ENCODE measurements around the gene SLC26A8. TPM values are rescaled to one million over a fixed set of nuclear protein-coding genes. Genes with fewer than 3 reads are reported as not detected.

Gene SLC26A8
- polyA plus RNA-seq, 6 donors from 2014 or later, result not detected

DNA sequence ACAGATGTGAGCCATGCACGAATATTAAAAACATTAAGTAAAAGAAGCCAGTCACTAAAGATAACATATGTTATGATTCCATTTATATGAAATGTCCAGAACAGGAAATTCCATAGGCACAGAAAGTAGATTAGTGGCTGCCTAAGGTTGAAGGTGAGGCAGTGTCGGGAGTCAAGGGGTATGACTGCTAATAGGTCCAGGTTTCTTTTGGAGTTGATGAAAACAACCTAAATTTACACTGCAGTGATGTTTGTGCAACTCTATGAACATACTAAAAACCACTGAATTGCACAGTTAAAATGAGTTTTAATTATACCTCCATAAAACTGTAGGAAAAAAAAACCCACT, 118.0 kb downstream of the SLC26A8 start:
- Mint-ChIP-seq H3K27ac (peak overlapping the region in 1 of 6 donors; percentile 5), H3K4me1 (peaks cover 0 to 8% (median 5%) of the 10 kb centered on the region in 3 donors), H3K4me3 (no peak overlapping the region), H3K9me3 (peaks cover 9 to 35% (median 23%) of the 10 kb centered on the region in 7 donors), H3K36me3 (peaks cover 27 to 32% of the 10 kb centered on the region in 2 donors), H3K27me3 (no peaks in the 10 kb centered on the region)
- ATAC-seq (ENCODE audit: low read depth in 2 of 2) (no peak), DNase-seq (no peak)

GRCh38 chr6:35905841-35906498, 118.5 kb downstream of the SLC26A8 start:
- H3K4me3 Mint-ChIP-seq, result no peak overlapping the region
- H3K4me1 Mint-ChIP-seq, result peaks cover 4 to 8% (median 6%) of the 10 kb centered on the region in 3 donors
- H3K36me3 Mint-ChIP-seq, result peaks cover 24 to 28% of the 10 kb centered on the region in 2 donors
- no peaks in the 10 kb centered on the region for H3K27me3 Mint-ChIP-seq
- ATAC-seq (ENCODE audit: low read depth in 2 of 2) (no peak), DNase-seq (no peak)
- H3K27ac Mint-ChIP-seq, result peak overlapping the region in 1 of 6 donors; percentile 5
- H3K9me3 Mint-ChIP-seq, result peaks cover 7 to 32% (median 19%) of the 10 kb centered on the region in 7 donors

DNA sequence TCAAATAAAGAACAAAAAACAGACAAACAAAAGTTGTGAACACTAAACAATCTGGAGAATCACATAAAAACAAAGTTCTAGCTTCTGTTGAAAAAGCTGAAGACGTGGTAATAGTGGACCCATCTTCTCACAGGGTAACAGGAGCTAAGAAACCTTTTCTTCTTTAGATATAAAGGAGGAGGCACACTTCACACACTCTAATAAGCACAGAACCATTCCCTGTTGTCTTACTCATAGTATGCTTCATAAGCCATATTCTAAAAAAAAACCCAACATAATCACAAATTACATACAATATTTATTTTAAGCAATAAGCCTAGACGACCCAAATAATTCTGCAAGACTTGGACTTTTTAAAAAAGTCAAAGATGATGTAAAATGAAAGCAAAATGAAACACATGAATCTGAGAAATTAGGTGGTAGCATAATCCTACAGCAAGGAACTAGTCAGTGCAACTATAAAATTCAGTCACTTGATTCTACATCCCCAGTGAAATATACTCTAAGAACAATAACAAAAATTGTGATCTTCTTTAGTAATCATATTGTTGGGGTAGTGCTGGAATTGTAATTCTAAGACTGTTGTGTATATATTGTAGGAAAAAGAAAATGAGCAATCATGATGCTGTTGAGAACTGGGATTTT, 119.2 kb downstream of the SLC26A8 start:
- Mint-ChIP-seq H3K4me3 (no peak overlapping the region), H3K36me3 (peaks cover 21 to 25% of the 10 kb centered on the region in 2 donors), H3K9me3 (peaks cover 5 to 25% (median 18%) of the 10 kb centered on the region in 7 donors), H3K27me3 (no peaks in the 10 kb centered on the region), H3K27ac (no peak overlapping the region), H3K4me1 (peaks cover 5 to 12% (median 11%) of the 10 kb centered on the region in 3 donors)
- no peak for ATAC-seq (ENCODE audit: low read depth in 2 of 2)
- DNase-seq, result no peak

- no peak overlapping the region for H3K27ac Mint-ChIP-seq
- peaks cover 5 to 14% (median 9%) of the 10 kb centered on the region in 3 donors for H3K4me1 Mint-ChIP-seq
- no peak overlapping the region for H3K4me3 Mint-ChIP-seq
- H3K9me3 Mint-ChIP-seq, result peaks cover 4 to 12% (median 8%) of the 10 kb centered on the region in 7 donors
- H3K36me3 Mint-ChIP-seq, result peaks cover 9 to 20% of the 10 kb centered on the region in 2 donors
- no peaks in the 10 kb centered on the region for H3K27me3 Mint-ChIP-seq
- no peak for ATAC-seq (ENCODE audit: low read depth in 2 of 2)
- no peak for DNase-seq
Measured at GRCh38 chr6:35903679-35904078, 120.8 kb downstream of the SLC26A8 start.

GRCh38 chr6:35900448-35900847, 124.0 kb downstream of the SLC26A8 start:
- Mint-ChIP-seq H3K4me3 (no peak overlapping the region), H3K4me1 (peaks cover 12 to 23% (median 15%) of the 10 kb centered on the region in 3 donors), H3K27ac (no peak overlapping the region), H3K27me3 (no peaks in the 10 kb centered on the region), H3K9me3 (peaks cover 0 to 3% (median 0%) of the 10 kb centered on the region in 7 donors), H3K36me3 (peaks cover 9 to 14% of the 10 kb centered on the region in 2 donors)
- DNase-seq (no peak), ATAC-seq (ENCODE audit: low read depth in 2 of 2) (no peak)

DNA sequence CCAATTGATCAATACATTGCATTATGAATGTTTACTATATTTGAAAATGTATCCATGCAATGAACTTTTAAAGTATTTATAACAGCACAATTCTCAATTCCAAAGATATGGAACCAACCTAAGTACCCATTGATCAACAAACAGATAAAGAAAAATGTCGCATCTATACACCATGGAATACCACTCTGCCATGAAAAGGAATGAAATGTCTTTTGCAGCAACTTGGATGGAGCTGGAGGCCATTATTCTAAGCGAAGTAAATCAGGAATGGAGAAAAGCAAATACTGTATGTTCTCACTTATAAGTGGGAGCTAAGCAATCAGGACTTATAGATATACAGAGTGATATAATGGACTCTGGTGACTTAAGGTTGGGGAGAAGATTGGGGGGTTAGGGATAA, 126.4 kb downstream of the SLC26A8 start:
- no peaks in the 10 kb centered on the region for H3K27me3 Mint-ChIP-seq
- peaks cover 21 to 42% (median 27%) of the 10 kb centered on the region in 3 donors for H3K4me1 Mint-ChIP-seq
- DNase-seq, result no peak
- no peak for ATAC-seq (ENCODE audit: low read depth in 2 of 2)
- H3K36me3 Mint-ChIP-seq, result peaks cover 9 to 14% of the 10 kb centered on the region in 2 donors
- peaks cover 0 to 3% (median 0%) of the 10 kb centered on the region in 7 donors for H3K9me3 Mint-ChIP-seq
- no peak overlapping the region for H3K4me3 Mint-ChIP-seq
- no peak overlapping the region for H3K27ac Mint-ChIP-seq

- H3K9me3 Mint-ChIP-seq, result peaks cover 0 to 3% (median 0%) of the 10 kb centered on the region in 7 donors
- H3K27ac Mint-ChIP-seq, result no peak overlapping the region
- ATAC-seq (ENCODE audit: low read depth in 2 of 2) (no peak), DNase-seq (no peak)
- H3K27me3 Mint-ChIP-seq, result no peaks in the 10 kb centered on the region
- peaks cover 9 to 14% of the 10 kb centered on the region in 2 donors for H3K36me3 Mint-ChIP-seq
- H3K4me1 Mint-ChIP-seq, result peaks cover 21 to 44% (median 28%) of the 10 kb centered on the region in 3 donors
- no peak overlapping the region for H3K4me3 Mint-ChIP-seq
Measured at GRCh38 chr6:35897486-35897885, 127.0 kb downstream of the SLC26A8 start.

DNA sequence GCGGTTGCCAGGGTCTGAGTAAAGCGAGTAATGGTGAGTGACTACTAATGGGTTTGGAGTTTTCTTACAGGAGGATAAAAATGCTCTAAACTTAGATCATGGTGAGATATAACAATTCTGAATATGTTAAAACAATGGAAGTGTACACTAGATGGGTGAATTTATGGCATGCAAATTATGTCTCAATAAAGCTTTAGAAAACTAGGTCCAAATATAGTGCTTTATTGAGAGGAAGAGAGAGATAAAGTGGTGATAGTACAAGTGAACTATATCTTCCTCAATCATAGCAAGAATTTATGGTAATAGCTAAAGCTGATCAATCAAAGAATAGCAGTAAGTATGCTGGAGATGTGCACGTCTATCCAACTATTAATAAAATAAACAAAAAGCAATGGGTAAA, 127.4 kb downstream of the SLC26A8 start:
- H3K36me3 Mint-ChIP-seq, result peaks cover 9 to 14% of the 10 kb centered on the region in 2 donors
- no peak for ATAC-seq (ENCODE audit: low read depth in 2 of 2)
- no peak overlapping the region for H3K4me3 Mint-ChIP-seq
- peak overlapping the region in 1 of 6 donors; percentile 63 for H3K27ac Mint-ChIP-seq
- H3K9me3 Mint-ChIP-seq, result peaks cover 0 to 3% (median 0%) of the 10 kb centered on the region in 7 donors
- no peaks in the 10 kb centered on the region for H3K27me3 Mint-ChIP-seq
- DNase-seq, result no peak
- peaks cover 21 to 44% (median 28%) of the 10 kb centered on the region in 3 donors for H3K4me1 Mint-ChIP-seq

GRCh38 chr6:35896228-35896627, 128.2 kb downstream of the SLC26A8 start:
- Mint-ChIP-seq H3K36me3 (peaks cover 9 to 14% of the 10 kb centered on the region in 2 donors), H3K9me3 (peaks cover 0 to 3% (median 0%) of the 10 kb centered on the region in 7 donors), H3K27me3 (no peaks in the 10 kb centered on the region), H3K27ac (peak overlapping the region in 1 of 6 donors; percentile 77), H3K4me1 (peaks cover 21 to 43% (median 28%) of the 10 kb centered on the region in 3 donors), H3K4me3 (no peak overlapping the region)
- no peak for ATAC-seq (ENCODE audit: low read depth in 2 of 2)
- DNase-seq, result no peak

DNA sequence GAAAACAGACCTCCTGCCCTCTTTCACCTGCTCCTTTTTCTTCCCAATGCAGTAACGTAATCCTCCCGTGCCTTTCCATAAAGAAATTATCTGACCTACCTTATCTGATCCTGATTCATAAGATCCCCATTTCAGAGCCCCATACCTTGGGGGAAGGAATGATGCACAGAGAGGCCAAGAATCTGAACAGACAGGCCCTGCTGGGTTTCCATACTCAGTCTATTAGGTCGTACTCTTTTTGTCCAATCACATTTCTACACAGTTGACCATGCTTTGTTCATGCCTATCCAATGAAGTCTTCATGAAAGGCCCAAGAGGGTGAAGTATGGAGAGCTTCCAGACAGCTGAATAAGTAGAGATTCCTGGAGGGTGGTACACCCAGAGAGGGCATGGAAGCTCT, 128.9 kb downstream of the SLC26A8 start:
- Mint-ChIP-seq H3K9me3 (peaks cover 0 to 3% (median 0%) of the 10 kb centered on the region in 7 donors), H3K27ac (peak overlapping the region in 2 of 6 donors; percentile 5 to 91), H3K4me3 (no peak overlapping the region), H3K4me1 (peaks cover 21 to 36% (median 22%) of the 10 kb centered on the region in 3 donors), H3K36me3 (peaks cover 9 to 14% of the 10 kb centered on the region in 2 donors), H3K27me3 (no peaks in the 10 kb centered on the region)
- no peak for DNase-seq
- ATAC-seq (ENCODE audit: low read depth in 2 of 2), result no peak

DNA sequence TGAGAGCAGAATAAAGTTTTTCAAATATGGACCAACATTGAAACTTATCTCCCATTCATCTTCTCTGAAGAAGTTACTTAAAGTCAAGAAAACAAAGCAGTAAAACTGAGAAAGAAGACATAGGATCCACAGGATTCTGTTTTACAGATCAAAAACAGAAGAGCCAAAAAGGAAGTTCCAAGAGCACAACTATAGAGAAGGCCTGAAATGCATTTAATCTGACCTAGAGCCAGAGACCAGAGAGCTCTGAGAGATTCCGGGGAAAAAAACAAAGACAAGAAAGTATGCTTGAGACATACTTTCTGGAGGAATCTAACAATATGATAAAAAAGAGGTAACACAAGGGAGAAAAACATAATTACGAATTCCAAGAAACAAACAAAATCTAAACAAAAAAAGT, 129.7 kb downstream of the SLC26A8 start:
- Mint-ChIP-seq H3K27me3 (no peaks in the 10 kb centered on the region), H3K27ac (peak overlapping the region in 2 of 6 donors; percentile 13 to 61)

More for the DNA sequence above, 129.7 kb downstream of the SLC26A8 start:
- peaks cover 9 to 14% of the 10 kb centered on the region in 2 donors for H3K36me3 Mint-ChIP-seq
- H3K4me3 Mint-ChIP-seq, result no peak overlapping the region
- H3K4me1 Mint-ChIP-seq, result peaks cover 21 to 33% (median 22%) of the 10 kb centered on the region in 3 donors
- no peak for ATAC-seq (ENCODE audit: low read depth in 2 of 2)
- peaks cover 0 to 3% (median 0%) of the 10 kb centered on the region in 7 donors for H3K9me3 Mint-ChIP-seq
- no peak for DNase-seq
